Measurements from ENCODE around the gene RASA4B. TPM values are rescaled to one million over a fixed set of nuclear protein-coding genes. Genes with fewer than 3 reads are reported as not detected.
"Not testable (repeated sequence)": the region's sequence is repeated elsewhere in the genome, so short reads cannot be mapped to it uniquely, and the experiment has no call there.

The RASA4B gene
- total RNA-seq, 1 experiment from 2014 or later, result 0.76 TPM

- H3K4me1 Mint-ChIP-seq (ENCODE audit: low read depth, unreplicated experiment); H3K27me3 Mint-ChIP-seq (ENCODE audit: unreplicated experiment); BruUV-seq (replicated peaks); H3K9me3 Mint-ChIP-seq (ENCODE audit: low read depth, unreplicated experiment); intact Hi-C loops (cut with micrococcal nuclease; ENCODE audit: unreplicated experiment); H3K36me3 Mint-ChIP-seq (ENCODE audit: insufficient read depth, unreplicated experiment); H3K27ac Mint-ChIP-seq (ENCODE audit: unreplicated experiment): not testable (repeated sequence)
- CTCF ChIA-PET, result interaction anchor here (0.7 kb wide), 1 partner anchor 599 kb away, joined by 3 read pairs; no protein-coding TSS in a partner anchor
- TF ChIP-seq CTCF (IDR thresholded peaks at IDR 0.05; ENCODE audit: unreplicated experiment), result peak; percentile 15
- peak within 1 kb of the TSS; percentile 66 for H3K4me3 Mint-ChIP-seq (ENCODE audit: low read depth, unreplicated experiment)
- DNase-seq, result peak; percentile 89
Observed at GRCh38 chr7:102478314-102479208, 39.0 kb downstream of the RASA4B start, which contains the start of gene POLR2J. POLR2J (minus strand) TSS chr7:102478922; CDS start chr7:102478860, 62 bp downstream.

- intact Hi-C loops (cut with micrococcal nuclease; ENCODE audit: unreplicated experiment); H3K9me3 Mint-ChIP-seq (ENCODE audit: low read depth, unreplicated experiment); H3K27me3 Mint-ChIP-seq (ENCODE audit: unreplicated experiment); BruUV-seq (replicated peaks); CTCF ChIA-PET; H3K36me3 Mint-ChIP-seq (ENCODE audit: insufficient read depth, unreplicated experiment); H3K4me1 Mint-ChIP-seq (ENCODE audit: low read depth, unreplicated experiment); DNase-seq; H3K4me3 Mint-ChIP-seq (ENCODE audit: low read depth, unreplicated experiment); H3K27ac Mint-ChIP-seq (ENCODE audit: unreplicated experiment): not testable (repeated sequence)
Observed at GRCh38 chr7:102474736-102475435, 42.7 kb downstream of the RASA4B start.

- H3K4me1 Mint-ChIP-seq (ENCODE audit: low read depth, unreplicated experiment); H3K36me3 Mint-ChIP-seq (ENCODE audit: insufficient read depth, unreplicated experiment); intact Hi-C loops (cut with micrococcal nuclease; ENCODE audit: unreplicated experiment); H3K27me3 Mint-ChIP-seq (ENCODE audit: unreplicated experiment); CTCF ChIA-PET; DNase-seq; BruUV-seq (replicated peaks); H3K4me3 Mint-ChIP-seq (ENCODE audit: low read depth, unreplicated experiment); H3K9me3 Mint-ChIP-seq (ENCODE audit: low read depth, unreplicated experiment); H3K27ac Mint-ChIP-seq (ENCODE audit: unreplicated experiment): not testable (repeated sequence)
Observed at GRCh38 chr7:102474116-102474515, 43.5 kb downstream of the RASA4B start.

- no peak for DNase-seq
- BruUV-seq (replicated peaks), result no TSS peak
- H3K4me3 Mint-ChIP-seq (ENCODE audit: low read depth, unreplicated experiment), result no peak overlapping the region
- TF ChIP-seq CTCF (IDR thresholded peaks at IDR 0.05; ENCODE audit: unreplicated experiment), result no peak
- no peaks in the 10 kb centered on the region for H3K9me3 Mint-ChIP-seq (ENCODE audit: low read depth, unreplicated experiment)
- no peaks in the 10 kb centered on the region for H3K4me1 Mint-ChIP-seq (ENCODE audit: low read depth, unreplicated experiment)
- CTCF ChIA-PET, result no interaction called here
- no peak overlapping the region for H3K27ac Mint-ChIP-seq (ENCODE audit: unreplicated experiment)
- H3K36me3 Mint-ChIP-seq (ENCODE audit: insufficient read depth, unreplicated experiment), result peaks cover 7% of the 10 kb centered on the region
- no peaks in the 10 kb centered on the region for H3K27me3 Mint-ChIP-seq (ENCODE audit: unreplicated experiment)
- intact Hi-C loops (cut with micrococcal nuclease; ENCODE audit: unreplicated experiment), result no loop called here
Observed at GRCh38 chr7:102473271-102473991, 44.1 kb downstream of the RASA4B start.

Data from Calu3 (cell line).